DMS 273 (cell line): ENCODE results near the gene FOS.

ENCODE experiments used
- DNase-seq: peaks from one replicate; lab custom pipeline; 2025; ENCODE audit not compliant: unreplicated experiment; lab: John Stamatoyannopoulos, UW

Gene FOS

GRCh38 chr14:75249958-75250336 is 28.7 kb upstream of the FOS start:
- DNase-seq = no peak

- no peak for DNase-seq
These were observed 27.8 kb upstream of the FOS start for GRCh38 chr14:75250800-75251199.

- DNase-seq = no peak
These were observed 26.3 kb upstream of the FOS start for GRCh38 chr14:75252254-75252837.

- DNase-seq = no peak
These were observed 24.2 kb upstream of the FOS start for GRCh38 chr14:75254381-75254822.

GRCh38 chr14:75254901-75255584 is 23.6 kb upstream of the FOS start:
- DNase-seq = no peak

GRCh38 chr14:75258079-75258802 is 20.4 kb upstream of the FOS start:
- no peak for DNase-seq

GRCh38 chr14:75258803-75259509 is 19.7 kb upstream of the FOS start:
- DNase-seq = peak; percentile 100

GRCh38 chr14:75259510-75259855 is 19.1 kb upstream of the FOS start:
- peak; percentile 88 for DNase-seq

GRCh38 chr14:75260025-75260763 is 18.4 kb upstream of the FOS start:
- DNase-seq = peak; percentile 64

GRCh38 chr14:75261820-75262219 is 16.8 kb upstream of the FOS start:
- no peak for DNase-seq

GRCh38 chr14:75262641-75263040 is 16.0 kb upstream of the FOS start:
- no peak for DNase-seq

- no peak for DNase-seq
These were observed 14.6 kb upstream of the FOS start for GRCh38 chr14:75264036-75264435.

- DNase-seq = no peak
These were observed 11.4 kb upstream of the FOS start for GRCh38 chr14:75267141-75267721.

- no peak for DNase-seq
These were observed 9.7 kb upstream of the FOS start for GRCh38 chr14:75268633-75269550.

GRCh38 chr14:75271514-75271913 is 7.1 kb upstream of the FOS start:
- no peak for DNase-seq

GRCh38 chr14:75273272-75274049 is 5.2 kb upstream of the FOS start:
- peak; percentile 51 for DNase-seq

GRCh38 chr14:75274050-75274898 is 4.4 kb upstream of the FOS start:
- no peak for DNase-seq
